ENCODE measurements around the gene DOK3. TPM values are rescaled to one million over a fixed set of nuclear protein-coding genes. Genes with fewer than 3 reads are reported as not detected.

The DOK3 gene
- total and polyA plus RNA-seq, 2 experiments from 2014 or later: 2.2 to 11.1 TPM

DNA sequence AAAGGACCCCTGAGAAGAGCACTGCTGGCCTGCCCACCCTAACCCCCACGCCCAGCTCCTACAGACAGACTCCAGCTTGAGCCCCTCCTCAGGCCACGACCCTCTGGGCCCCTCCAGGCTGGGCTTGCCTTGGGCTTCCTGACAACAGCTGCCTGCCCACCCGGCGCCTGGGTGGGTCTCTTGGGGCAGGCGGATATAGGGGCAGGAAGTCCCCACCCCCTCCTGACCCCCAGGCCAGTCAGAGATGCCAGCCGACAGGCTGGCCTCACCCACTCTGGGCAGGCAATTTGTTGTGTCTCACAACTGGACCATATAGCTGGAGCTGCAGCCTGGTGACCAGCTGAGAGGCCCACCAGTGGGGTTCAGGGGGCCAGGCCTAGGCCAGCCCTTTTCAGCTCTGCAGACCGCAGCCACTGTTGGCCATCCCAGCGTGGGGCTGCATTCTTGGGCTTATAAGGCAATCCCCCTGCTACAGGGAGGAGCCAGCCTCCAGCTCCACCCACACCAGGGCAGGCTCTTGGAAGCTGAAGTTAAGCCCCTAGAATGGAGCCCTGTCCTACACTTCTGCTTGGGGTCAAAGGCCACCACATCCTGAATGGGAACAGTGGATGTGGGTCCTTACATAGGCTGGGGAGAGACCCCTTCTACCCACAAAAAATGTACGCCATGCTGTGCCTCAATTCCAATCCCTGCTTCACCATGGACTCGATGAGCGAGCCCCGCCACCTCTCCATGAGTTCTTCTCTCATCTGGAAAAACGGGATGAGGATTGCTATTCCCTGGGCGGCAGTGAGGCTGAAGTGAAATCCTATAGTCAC, 14.2 kb downstream of the DOK3 start:
- H3F3A ChIP-seq (replicated peaks; ENCODE audit: low read depth): peaks cover 37% of the 10 kb centered on the region; the same call in 1 of the 2 replicates
- peak overlapping the region; percentile 99 for H3K4me2 ChIP-seq
- Mint-ChIP-seq H3K9me3 (no peaks in the 10 kb centered on the region), H3K27me3 (ENCODE audit: insufficient read depth, low read depth, poor library complexity) (peaks cover 43% of the 10 kb centered on the region), H3K4me3 (peak overlapping the region; percentile 79), H3K27ac (peak overlapping the region; percentile 97), H3K4me1 (peaks cover 45% of the 10 kb centered on the region), H3K36me3 (ENCODE audit: low read depth) (peaks cover 30% of the 10 kb centered on the region)
- DNase-seq (ENCODE audit: low spot score) (peak; percentile 85), ATAC-seq (peak; percentile 17)
- peak overlapping the region; percentile 83 for H3K4me3 ChIP-seq
- peak overlapping the region; percentile 98 for H3K27ac ChIP-seq (ENCODE audit: low read depth)
- no peaks in the 10 kb centered on the region for H3K36me3 ChIP-seq (ENCODE audit: insufficient read depth)
- no peaks in the 10 kb centered on the region; the same call in none of the 2 replicates for H4K20me1 ChIP-seq (replicated peaks; ENCODE audit: insufficient read depth)
- peaks cover 20% of the 10 kb centered on the region for H3K79me2 ChIP-seq (replicated peaks; ENCODE audit: insufficient read depth)
- H3K4me1 ChIP-seq (ENCODE audit: insufficient read depth): peaks cover 40% of the 10 kb centered on the region
- no peak overlapping the region for H2AFZ ChIP-seq
- peaks cover 22% of the 10 kb centered on the region for H3K27me3 ChIP-seq (ENCODE audit: insufficient read depth)
- TF ChIP-seq CREB1 (CRISPR knock-in tag; IDR thresholded peaks at IDR 0.05; ENCODE audit: low read depth) (no peak), STAT1 (IDR thresholded peaks at IDR 0.05; ENCODE audit: unreplicated experiment) (no peak)
- TF ChIP-seq, protein P1, sequence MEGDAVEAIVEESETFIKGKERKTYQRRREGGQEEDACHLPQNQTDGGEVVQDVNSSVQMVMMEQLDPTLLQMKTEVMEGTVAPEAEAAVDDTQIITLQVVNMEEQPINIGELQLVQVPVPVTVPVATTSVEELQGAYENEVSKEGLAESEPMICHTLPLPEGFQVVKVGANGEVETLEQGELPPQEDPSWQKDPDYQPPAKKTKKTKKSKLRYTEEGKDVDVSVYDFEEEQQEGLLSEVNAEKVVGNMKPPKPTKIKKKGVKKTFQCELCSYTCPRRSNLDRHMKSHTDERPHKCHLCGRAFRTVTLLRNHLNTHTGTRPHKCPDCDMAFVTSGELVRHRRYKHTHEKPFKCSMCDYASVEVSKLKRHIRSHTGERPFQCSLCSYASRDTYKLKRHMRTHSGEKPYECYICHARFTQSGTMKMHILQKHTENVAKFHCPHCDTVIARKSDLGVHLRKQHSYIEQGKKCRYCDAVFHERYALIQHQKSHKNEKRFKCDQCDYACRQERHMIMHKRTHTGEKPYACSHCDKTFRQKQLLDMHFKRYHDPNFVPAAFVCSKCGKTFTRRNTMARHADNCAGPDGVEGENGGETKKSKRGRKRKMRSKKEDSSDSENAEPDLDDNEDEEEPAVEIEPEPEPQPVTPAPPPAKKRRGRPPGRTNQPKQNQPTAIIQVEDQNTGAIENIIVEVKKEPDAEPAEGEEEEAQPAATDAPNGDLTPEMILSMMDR (conservative IDR thresholded peaks at IDR 0.05; ENCODE audit: low read depth in 2 of 2): 0 out of 4 replicates have a peak, but pooled peaks of 1 of the 2 experiments have one; percentile 4
- no peaks in the 10 kb centered on the region for H3K9me2 ChIP-seq (ENCODE audit: insufficient read depth)

DNA sequence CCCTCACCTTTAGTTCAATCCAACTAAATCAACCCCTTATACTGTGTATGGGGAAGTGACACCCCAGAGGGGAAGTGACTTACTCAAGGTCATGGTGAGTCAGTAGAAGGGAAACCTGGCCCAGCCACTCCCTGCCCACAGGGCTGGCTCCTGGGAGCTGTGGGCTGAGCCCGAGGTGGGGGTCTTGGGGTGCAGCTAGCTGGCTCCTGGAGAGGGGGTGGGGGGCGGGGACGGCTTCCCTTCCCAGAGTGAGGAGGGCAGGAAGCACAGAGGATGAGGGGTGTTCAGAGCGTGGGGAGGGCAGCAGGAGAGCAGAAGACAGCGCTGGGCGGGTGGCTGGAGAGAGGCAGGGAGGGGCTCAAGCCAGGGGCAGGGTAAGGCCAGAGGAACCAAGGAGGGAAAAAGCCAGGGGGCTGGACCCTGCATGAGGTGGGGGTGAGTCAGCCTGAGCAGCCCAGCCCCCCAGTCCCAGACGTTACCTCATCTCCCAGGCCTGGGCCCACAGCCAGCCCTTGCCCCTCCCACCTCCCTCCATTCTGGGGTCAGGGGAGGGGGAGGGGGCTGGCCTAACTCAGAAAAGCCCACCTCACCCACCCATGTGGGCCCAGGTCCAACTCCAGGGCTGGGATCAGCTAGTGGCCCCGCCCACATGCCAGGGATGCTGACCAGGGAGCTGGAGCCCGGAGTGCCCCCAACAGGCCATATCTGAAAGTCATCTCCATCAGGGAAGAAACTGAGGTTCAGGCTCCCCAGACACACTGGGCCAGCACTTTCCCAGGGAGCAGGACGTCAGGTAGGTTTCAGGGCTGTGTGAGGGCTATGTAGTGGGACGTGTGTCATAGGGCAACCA, 15.1 kb downstream of the DOK3 start:
- H3K4me3 ChIP-seq: peak overlapping the region; percentile 83; the same call in 1 of the 2 replicates
- peak; percentile 78 for DNase-seq (ENCODE audit: low spot score)
- H3K4me1 Mint-ChIP-seq: peaks cover 46% of the 10 kb centered on the region
- peaks cover 20% of the 10 kb centered on the region for H3K79me2 ChIP-seq (replicated peaks; ENCODE audit: insufficient read depth)
- TF ChIP-seq, protein P1 (conservative IDR thresholded peaks at IDR 0.05; ENCODE audit: low read depth in 2 of 2): peak; percentile 31 to 62
- TF ChIP-seq POLR2AphosphoS5 (IDR thresholded peaks at IDR 0.05; ENCODE audit: low read depth) (peak; percentile 7; the same call in 1 of the 2 replicates), ZNF331 (CRISPR knock-in tag; IDR thresholded peaks at IDR 0.05; ENCODE audit: low read depth) (no peak)
- ATAC-seq: peak; percentile 0
- H3K36me3 ChIP-seq (ENCODE audit: insufficient read depth): no peaks in the 10 kb centered on the region; the same call in 1 of the 2 replicates
- H3K27me3 ChIP-seq (ENCODE audit: insufficient read depth): peaks cover 14% of the 10 kb centered on the region
- no peaks in the 10 kb centered on the region; the same call in none of the 2 replicates for H4K20me1 ChIP-seq (replicated peaks; ENCODE audit: insufficient read depth)
- H3K9me3 Mint-ChIP-seq: peaks cover 2% of the 10 kb centered on the region; the same call in 1 of the 3 replicates
- H3K27me3 Mint-ChIP-seq (ENCODE audit: insufficient read depth, low read depth, poor library complexity): peaks cover 42% of the 10 kb centered on the region
- H3K27ac ChIP-seq (ENCODE audit: low read depth): peak overlapping the region; percentile 98
- H3K4me2 ChIP-seq: peak overlapping the region; percentile 99; the same call in 1 of the 2 replicates
- no peak overlapping the region for H2AFZ ChIP-seq
- H3K27ac Mint-ChIP-seq: peak overlapping the region; percentile 84
- H3K4me1 ChIP-seq (ENCODE audit: insufficient read depth): peaks cover 39% of the 10 kb centered on the region
- H3K4me3 Mint-ChIP-seq: peak overlapping the region; percentile 45; the same call in 1 of the 3 replicates
- H3K9me2 ChIP-seq (ENCODE audit: insufficient read depth): no peaks in the 10 kb centered on the region
- peaks cover 37% of the 10 kb centered on the region; the same call in 1 of the 2 replicates for H3F3A ChIP-seq (replicated peaks; ENCODE audit: low read depth)
- peaks cover 36% of the 10 kb centered on the region for H3K36me3 Mint-ChIP-seq (ENCODE audit: low read depth)
